ACHN (cell line): ENCODE results near the gene CYREN.
"Not testable (repeated sequence)": the region's sequence is repeated elsewhere in the genome, so short reads cannot be mapped to it uniquely, and the experiment has no call there.

ENCODE experiments used
- DNase-seq: peaks from one replicate; pipeline ENCODE4 v3.0.0-alpha.2; 2015
- in situ Hi-C: cut with HindIII; loops from 2 replicates; pipeline ENCODE4 v1.10.0; 2017; ENCODE audit warnings: low sequenced_read_pairs, low pct_ligation_motif_present, low pct_unique_long_range_greater_than_20kb

Gene CYREN

GRCh38 chr7:135147899-135148721 lies 22.4 kb downstream of the CYREN start, which contains the start of gene TMEM140:
Gene TMEM140 (plus strand): TSS chr7:135148072. CDS start chr7:135164442, 16,370 bp downstream.
- peak; percentile 85 for DNase-seq
- in situ Hi-C loops, result no loop called here

GRCh38 chr7:135147341-135147898 lies 23.1 kb downstream of the CYREN start:
- DNase-seq, result peak; percentile 57
- in situ Hi-C loops, result no loop called here

- in situ Hi-C loops, result no loop called here
- no peak for DNase-seq
These were observed 26.4 kb downstream of the CYREN start for GRCh38 chr7:135143885-135144668.

- no peak for DNase-seq
These were observed 40.9 kb downstream of the CYREN start for GRCh38 chr7:135129579-135129978.

GRCh38 chr7:135128931-135129330 lies 41.6 kb downstream of the CYREN start:
- DNase-seq, result no peak
- in situ Hi-C loops, result no loop called here

More at GRCh38 chr7:135129579-135129978, 40.9 kb downstream of the CYREN start:
- in situ Hi-C loops, result no loop called here

GRCh38 chr7:135124631-135125030 lies 45.9 kb downstream of the CYREN start:
- in situ Hi-C loops, DNase-seq: not testable (repeated sequence)

- no peak for DNase-seq
- in situ Hi-C loops, result no loop called here
These were observed 48.6 kb downstream of the CYREN start for GRCh38 chr7:135121868-135122267.

GRCh38 chr7:135117096-135117495 lies 53.4 kb downstream of the CYREN start:
- in situ Hi-C loops, result no loop called here
- no peak for DNase-seq
